Measurements from ENCODE around the gene BICC1.
"Not testable (repeated sequence)": the region's sequence is repeated elsewhere in the genome, so short reads cannot be mapped to it uniquely, and the experiment has no call there.

Gene BICC1

DNA sequence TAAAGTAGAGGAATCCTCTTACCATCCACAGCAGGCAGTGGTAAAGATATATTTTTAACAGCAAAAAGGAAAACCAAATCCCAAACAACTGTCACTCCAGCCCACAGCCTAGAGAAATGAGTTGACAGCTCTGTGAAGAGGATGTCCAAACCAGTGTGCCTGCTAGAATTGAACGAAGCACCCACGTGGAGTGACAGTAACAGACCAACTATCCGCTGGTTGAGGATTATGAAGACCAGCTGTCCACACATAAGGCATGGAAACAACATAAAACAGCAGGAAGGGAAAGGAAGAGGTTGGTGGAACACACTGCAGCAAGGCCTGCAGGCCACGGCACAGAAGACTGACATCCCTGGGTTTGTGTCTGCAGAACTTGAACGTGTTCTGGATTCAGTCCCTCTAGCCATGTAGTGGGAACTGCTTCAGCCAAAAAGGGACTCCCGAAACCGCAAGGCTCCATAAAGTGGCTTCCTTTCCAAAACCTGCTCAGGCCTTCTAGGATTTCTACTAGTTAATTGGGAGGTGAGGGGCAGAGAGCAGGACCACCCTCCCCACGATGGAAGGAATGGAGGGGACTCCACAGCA lies 324.4 kb downstream of the BICC1 start:
- no peak for DNase-seq

DNA sequence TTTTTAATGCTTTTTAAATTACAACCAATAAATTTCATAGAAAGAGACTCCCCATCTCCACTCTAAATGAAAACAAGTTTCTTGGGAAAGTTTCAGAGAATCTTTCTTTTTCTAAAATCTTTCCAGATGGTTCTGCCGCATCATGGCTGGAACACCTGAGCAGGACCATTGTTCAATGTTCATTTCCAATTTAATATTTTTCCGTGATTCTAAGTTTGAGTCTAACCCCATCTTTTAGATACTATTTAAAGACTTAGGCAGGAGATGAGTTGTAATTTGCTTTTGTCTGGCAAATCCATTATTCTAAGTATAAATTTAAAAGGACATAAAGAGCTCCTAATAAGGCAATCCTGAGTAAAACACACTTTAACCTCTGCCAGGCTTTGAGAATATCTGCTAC lies 325.2 kb downstream of the BICC1 start:
- no peak for DNase-seq

DNA sequence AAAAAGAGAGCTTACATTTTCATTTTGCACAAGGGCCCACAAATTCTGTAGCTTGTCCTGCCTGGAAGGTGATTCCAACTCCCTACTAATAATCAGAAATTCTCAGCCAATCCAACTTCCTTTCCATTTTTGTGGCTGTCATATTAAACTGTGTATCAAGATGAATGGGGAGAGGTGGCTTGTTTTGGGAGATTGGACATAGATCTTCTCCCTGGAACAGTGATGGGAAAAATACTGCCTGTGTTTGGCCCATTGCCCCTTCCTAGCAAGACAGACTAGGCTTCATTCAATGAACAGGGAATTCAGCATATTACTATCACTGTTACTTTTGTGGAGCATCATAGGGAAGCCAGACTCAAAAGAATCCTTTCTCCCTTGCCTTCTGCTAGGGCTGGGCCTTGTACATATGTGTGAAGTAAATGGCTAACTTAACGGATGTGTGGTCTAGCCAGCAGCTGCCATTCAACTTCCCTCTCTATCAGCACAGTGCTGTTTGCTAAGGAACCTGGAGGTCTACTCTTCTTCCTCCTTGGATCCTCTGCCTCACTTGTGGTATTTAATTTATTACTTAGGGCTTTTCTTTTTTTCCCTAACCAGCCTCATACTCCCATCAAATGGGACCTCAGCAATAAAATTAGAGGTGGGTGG lies 326.0 kb downstream of the BICC1 start:
- DNase-seq: no peak

DNA sequence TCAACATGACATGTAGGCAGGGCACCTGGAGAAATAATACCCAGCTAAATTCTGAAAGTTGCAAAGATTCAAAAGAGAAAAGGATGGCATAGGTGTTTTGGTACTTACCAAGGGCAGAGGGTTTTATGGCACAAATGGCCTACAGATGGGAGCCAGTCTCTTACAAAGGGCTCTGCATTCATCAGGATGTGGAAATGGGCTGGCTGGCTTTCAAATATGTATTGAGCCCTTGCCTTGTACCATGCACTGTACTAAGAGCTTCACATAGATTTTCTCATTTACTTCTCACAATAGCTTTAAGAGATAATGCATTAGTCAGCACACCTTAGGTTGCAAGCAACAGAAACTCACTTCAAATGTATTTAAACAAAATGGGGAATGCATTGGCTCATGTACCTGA lies 327.1 kb downstream of the BICC1 start:
- DNase-seq: no peak

DNA sequence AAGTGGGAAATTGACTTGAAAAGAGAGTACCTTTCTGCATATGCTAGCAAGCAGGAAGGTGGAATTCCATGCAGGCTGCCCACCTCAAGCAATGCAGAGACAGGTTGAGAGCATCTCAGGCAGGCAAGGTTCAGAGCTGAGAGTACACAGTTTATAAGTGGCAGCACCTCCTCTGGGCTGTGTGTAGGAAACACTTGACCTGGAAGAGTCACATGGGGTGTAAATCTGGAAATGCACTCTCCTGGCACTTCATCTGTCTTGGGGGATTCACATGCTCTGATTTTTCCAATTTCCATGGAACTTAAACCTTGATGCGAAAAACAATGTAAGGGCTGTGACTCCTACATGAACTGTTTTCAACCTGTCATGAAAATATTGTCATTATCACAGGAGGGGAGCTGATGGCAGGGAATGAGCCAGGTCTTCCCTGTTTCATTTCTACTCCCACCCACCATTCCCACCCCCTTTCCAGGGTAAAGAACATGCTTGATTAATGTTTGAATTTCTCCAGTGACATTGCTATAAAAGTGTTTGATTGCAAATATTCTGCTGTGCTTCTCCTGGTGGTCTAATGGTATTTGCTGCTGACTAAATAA lies 328.3 kb downstream of the BICC1 start:
- DNase-seq: no peak

DNA sequence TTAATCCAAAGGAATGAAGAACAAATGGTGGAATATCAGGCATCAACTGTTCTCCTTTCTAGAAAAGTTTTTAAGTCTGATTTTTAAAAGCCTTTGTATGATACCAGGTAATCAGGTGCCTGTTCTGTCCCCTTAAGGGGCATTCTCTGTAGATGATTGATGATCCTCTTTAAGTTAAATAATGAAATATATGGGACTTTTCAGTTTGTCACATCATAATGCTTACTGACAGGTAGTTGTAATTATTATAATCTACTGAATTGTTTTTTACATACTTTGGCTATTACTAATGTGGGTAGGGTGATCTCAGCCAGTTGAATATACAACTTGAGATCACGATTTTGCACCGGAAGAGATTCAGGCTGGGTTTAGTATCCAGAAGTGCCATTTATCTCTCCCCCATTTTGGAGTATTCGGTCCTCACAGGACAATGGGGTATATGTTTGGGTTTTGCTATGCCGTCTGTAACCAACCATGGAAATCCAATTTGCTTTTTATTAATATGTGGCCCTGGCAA lies 330.2 kb downstream of the BICC1 start:
- no peak for DNase-seq

DNA sequence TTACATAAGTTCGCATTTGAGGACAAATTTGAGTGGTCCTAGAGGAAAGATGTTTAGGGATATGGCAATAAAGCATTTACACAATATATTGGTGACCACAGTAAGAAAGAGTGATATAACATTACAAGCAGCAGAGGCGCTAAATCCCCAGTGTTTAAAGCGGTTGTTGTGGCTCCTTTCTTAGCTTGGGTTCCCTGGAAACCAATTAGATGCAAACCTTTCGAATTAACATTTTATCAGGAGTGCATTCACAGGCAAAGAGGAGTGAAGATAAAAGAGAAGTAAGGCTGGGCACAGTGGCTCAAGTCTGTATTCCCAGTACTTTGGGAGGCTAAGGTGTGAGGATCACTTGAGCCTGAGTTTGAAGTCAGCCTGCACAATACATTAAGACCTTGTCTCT lies 331.1 kb downstream of the BICC1 start:
- DNase-seq: no peak

DNA sequence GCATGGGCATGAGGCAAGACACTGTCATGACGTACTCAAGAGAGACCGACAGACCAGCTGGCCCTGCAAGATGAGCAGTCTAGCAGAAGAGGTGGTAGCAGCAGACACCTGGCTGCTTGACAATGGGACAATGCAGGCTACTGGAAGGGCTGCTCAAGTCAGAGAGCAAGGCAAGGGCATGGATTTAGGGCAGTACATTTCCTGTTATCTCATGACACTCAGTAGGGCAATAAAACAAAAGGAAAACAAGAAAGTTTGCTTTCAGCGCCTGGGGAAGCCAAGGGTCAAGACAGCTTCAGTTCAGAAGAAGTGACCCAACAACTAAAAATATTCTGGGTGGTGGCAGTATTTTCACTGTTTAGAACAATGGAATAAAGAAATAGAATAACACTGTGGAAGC lies 332.0 kb downstream of the BICC1 start:
- no peak for DNase-seq

DNA sequence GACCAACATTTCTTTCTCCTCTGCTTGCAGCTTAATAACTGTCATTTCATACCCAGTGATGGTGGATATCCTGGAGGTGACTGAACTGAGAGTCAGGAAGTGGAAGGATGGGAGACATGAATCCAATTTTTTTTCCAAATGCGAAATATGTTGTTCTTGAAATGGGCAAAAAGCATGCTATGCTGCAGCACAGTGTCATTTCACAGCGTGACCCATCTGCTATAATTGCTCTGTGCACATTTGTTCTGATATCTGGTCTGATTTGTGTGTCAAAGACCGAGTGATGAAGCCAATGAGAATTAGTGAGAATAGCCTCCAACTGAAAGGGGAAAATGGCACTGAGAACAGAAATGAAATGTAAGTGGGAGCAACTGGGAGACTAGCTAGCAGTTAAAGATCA lies 334.2 kb downstream of the BICC1 start:
- no peak for DNase-seq

DNA sequence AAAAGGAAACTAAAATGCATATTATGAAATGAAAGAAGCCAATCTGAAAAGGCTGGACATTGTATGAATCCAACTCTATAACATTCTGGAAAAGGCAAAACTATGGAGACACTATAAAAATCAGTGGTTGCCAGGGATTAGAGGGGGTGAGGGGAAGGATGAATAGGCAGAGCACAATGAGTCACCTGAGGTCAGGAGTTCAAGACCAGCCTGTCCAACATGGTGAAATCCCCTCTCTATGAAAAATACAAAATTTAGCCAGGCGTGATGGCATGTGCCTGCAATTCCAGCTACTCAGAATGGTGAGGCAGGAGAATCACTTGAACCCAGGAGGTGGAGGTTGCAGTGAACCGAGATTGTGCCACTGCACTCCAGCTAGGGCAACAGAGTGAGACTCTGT lies 338.9 kb downstream of the BICC1 start:
- DNase-seq: no peak

DNA sequence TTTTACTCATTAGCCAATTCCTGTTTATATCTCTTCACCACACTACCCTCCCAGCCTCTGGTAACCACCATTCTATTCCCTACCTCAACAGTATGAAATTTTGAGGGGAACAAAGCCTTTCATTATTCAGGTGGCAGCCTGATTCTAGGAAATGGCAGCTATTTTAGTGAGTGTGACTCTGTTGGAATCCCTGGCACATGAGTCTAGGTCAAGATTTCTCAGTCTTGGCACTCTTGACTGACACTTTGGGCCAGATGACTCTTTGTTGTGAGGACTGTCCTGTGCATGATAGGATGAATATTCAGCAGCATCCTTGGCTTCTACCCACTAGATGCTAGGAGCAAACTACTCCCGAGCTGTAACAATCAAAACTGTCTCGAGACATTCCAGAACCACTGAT lies 341.0 kb downstream of the BICC1 start:
- DNase-seq: no peak

DNA sequence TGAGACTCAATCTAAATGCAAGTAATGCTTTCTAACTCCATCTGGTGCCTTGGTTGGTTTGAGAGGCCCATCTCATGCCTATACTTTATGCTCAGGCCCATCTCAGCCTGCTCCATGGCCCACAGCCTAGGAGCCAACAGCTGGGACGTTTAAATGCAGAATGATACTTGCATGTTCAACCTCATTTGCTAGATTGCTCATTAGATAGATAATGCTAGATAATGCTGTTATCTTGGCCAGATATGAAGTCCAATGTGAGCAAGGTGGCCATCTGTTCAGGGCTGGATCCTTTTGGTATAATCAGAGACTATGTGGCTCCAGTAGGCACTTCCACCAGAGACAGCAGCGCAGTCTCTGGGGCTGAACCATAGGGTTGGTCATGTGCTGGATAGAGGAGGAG lies 342.1 kb downstream of the BICC1 start:
- no peak for DNase-seq

DNA sequence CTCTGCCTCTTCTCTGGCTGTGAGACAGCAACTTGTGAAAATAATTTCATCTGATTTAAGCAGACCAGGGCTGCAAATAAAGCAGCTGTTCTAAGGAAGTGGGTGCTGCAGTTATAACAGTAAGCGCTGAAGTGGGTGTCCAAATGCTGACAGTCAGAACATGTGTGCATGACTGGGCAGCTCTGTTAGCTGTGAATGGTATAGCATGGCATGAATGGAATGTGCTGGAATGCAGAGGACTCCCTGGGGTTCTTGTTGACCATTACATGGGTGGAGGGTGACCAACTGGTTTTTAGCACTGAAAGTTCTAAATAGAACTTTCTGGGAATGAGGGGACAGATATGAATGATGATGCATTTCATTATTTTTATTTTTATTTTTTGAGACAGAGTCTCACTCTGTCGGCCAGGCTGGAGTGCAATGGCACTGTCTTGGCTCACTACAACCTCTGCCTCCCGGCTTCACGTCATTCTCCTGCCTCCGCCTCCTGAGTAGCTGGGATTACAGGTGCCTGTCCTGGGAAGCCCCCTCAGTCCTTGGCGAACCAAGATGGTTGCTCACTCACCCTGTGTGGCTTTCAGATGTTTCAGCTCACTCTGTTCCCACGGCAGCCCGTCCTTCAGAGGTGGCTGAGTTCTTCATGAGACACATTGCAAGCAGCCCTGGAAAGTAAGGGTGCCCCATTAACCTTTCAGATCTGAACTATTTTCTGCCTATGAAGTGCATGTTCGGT lies 344.0 kb downstream of the BICC1 start:
- no peak for DNase-seq

DNA sequence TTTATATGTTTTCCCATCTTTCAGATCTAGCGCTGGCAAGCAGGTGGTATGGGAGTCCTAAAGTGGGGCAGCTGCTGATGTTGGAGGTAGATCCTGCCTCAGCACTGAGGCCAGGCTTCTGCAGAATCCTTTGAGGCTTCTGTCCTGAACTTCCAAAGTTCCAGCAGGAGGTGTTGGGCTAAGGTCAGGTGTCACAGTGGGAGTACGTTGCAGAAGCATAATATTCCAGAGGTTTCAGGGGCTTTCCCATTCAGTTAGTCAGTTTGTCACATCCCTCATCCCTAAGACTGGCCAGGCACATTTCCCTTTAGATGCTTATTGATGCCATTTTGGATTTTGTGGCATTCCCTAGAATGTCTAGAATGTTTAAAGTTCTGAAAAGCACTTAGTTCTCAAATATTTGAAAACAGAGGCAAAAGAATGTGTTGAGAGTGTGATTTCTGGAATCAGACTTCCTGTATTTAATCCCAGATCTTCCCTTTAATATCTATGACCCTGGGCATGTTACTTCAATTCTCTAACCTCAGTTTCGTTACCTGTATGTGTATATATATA lies 344.7 kb downstream of the BICC1 start:
- DNase-seq: no peak

DNA sequence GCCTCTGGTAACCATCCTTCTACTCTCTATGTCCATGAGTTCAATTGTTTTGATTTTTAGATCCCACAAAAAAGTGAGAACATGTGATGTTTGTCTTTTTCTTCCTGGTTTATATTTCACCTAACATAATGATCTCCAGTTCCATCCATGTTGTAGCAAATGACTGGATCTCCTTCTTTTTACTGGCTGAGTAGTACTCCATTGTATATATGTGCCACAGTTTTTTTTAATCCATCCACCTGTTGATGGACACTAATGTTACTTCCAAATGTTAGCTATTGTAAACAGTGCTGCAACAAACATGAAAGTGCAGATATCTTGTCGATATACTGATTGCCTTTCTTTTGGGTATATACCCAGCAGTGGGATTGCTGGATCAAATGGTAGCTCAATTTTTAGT lies 345.5 kb downstream of the BICC1 start:
- DNase-seq: not testable (repeated sequence)

DNA sequence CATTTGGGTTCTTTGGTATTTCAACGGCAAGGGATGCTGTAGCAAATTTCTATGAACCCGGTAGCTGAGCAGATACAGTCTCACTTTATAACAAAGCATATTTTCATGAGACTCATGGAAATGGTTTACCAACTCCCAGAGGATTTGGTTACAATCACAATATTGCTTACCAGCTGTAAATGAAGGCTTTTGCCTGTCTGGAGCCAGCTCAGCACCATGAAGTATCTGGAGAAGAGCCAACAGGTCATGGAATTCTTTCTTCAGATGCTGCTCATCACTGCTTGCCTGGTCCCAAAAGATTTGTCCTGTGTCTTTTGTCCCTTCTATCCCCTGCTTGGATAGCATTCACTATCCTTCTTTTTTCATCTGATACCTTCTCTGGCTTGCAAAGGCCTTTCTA lies 346.9 kb downstream of the BICC1 start:
- DNase-seq: no peak

DNA sequence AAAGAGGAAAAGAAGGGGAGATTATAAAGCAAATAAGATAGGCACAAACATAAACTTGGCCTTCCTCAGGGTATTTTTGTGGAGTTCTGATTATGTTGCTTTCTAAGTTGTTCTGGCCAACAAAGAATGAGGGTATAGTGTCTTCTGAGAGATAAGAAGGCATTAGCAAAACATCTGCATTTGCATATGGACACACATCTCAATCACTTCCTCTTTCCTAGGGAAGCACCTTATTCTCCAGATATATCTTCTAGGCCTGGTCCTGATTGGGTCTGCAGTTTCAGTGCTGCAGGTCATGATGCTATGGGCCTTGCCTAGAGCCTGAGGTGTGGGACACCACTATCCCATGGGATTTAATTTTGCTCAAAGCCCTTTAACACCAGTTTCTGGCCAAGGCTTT lies 355.0 kb downstream of the BICC1 start:
- DNase-seq: no peak

DNA sequence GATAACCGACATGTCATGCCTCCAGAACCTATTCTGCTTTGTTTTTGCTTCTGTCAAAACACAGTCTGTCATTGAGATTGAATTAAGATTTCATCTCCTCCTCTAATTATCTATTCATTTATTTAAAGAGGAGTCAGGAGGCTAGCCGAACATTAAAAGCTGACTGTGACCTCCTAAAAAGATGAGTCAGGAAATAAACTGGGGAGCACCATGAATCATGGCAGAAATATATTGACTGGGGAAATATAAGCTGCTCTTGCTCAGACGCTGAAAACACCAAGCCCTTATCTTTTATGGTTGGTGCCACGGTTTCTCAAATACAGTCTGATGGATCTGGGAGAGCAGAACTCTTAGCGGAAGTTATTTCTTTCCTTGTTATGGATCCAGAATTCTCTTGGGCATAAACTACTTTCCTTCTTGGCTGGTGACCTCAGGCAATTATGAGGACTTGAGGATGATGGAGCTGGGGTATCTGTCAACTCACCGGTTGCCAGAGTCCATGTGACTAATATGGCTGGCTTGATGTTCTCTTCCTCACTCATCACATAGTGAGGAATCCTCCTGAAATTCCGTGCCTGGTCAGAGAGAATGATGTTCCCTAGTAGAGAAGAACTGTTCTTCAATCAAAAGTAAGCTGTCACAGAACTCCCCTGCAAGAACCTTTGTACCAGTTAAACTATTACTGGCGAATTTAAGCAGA lies 356.2 kb downstream of the BICC1 start:
- no peak for DNase-seq

DNA sequence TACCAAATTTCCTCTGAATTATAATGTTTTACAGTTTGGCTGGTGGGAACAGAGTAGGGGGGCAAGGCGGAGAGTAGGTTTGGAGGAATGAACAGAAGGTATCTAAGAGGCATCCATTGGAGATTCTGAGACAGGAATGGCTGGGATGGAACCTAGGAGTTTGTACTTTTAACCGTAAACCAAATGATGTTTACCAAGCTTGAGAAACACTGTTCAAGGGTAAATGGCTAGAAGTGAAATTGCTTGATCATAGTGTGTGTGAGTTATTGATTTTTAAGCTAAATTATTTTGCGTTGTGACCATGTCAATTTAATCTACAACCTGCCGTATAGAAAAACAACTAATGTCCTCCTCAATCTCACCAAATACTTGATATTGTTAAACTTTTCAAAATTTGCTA lies 357.4 kb downstream of the BICC1 start:
- no peak for DNase-seq

DNA sequence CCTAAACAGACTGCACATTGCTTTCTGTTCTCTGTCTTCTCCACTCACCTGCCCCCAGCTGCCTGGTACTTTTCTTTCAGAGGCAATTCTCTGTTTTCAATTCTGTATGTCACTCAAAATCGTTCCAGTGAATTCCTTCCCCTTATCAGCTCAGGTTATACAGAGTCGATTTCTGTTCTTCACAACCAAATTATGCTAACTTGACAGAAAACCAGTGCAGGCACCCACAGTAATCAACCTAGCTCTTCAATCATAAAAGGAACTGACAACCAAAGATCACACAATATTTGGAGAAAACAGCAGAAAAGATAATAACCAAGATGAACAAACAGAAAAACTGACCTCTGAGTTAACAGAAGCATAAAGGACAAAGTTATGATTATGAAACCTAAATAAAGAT lies 360.5 kb downstream of the BICC1 start:
- no peak for DNase-seq

Measured in hematopoietic multipotent progenitor cell treated with erythropoietin and hydrocortisone succinate and interleukin-3 and kit ligand, for 8 days (in vitro differentiated cells).